Brain microvascular endothelial cell (primary cell): ENCODE data around the gene BTNL8.

Experiments used
- DNase-seq: peaks from one replicate; pipeline ENCODE4 v3.0.0-alpha.2; 2020
- H3K27ac ChIP-seq: fragments of 250-450 bp; sonication (Bioruptor Pico); 2 replicates; pipeline ENCODE4 v1.5.1; 2020; ENCODE audit warnings: mild to moderate bottlenecking, moderate library complexity
- H3K27me3 ChIP-seq: fragments of 250-450 bp; sonication (Bioruptor Pico); replicated peaks from 2 replicates; pipeline ENCODE4 v1.5.1; 2020; ENCODE audit warnings: mild to moderate bottlenecking
- H3K36me3 ChIP-seq: fragments of 250-450 bp; sonication (Bioruptor Pico); replicated peaks from 2 replicates; pipeline ENCODE4 v1.5.1; 2020; ENCODE audit warnings: mild to moderate bottlenecking
- H3K4me3 ChIP-seq: 2 replicates; pipeline ENCODE4 v1.5.1; 2011; ENCODE audit warnings: low read depth, mild to moderate bottlenecking, control low read depth, low read length, moderate library complexity
- in situ Hi-C: cut with HindIII; loops from 2 replicates; pipeline ENCODE4 v1.10.0; 2017; ENCODE audit warnings: low sequenced_read_pairs, low pct_ligation_motif_present
- TF ChIP-seq, protein P1 (sequence below): IDR thresholded peaks from 2 replicates; pipeline ENCODE4 v1.5.1; 2011; ENCODE audit warnings: low read depth, mild to moderate bottlenecking, moderate library complexity, low read length, control low read depth, inconsistent platforms; ENCODE audit errors: missing control alignments

Gene BTNL8

DNA sequence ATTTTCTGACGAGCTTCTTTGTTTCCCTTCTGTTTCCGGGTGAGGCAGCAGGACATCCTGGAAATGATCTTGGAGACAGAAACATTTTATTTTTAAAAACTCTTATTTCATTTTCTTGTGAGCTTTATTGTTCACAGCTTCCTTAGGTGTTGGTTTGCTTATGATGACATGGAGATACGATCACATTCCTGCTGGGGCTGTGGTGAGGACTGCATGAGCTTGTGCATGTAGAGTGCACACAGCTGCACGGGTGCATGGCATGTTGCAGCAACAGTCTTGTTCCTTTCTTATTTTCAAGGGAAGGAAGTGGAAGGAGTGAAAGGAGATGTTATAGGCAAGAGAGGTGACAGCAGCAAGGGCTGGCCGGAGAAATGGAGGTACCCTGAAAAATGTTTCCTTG, 1.2 kb downstream of the BTNL8 start:
- in situ Hi-C loops, result no loop called here
- H3K27ac ChIP-seq, result no peak overlapping the region
- TF ChIP-seq, protein P1, sequence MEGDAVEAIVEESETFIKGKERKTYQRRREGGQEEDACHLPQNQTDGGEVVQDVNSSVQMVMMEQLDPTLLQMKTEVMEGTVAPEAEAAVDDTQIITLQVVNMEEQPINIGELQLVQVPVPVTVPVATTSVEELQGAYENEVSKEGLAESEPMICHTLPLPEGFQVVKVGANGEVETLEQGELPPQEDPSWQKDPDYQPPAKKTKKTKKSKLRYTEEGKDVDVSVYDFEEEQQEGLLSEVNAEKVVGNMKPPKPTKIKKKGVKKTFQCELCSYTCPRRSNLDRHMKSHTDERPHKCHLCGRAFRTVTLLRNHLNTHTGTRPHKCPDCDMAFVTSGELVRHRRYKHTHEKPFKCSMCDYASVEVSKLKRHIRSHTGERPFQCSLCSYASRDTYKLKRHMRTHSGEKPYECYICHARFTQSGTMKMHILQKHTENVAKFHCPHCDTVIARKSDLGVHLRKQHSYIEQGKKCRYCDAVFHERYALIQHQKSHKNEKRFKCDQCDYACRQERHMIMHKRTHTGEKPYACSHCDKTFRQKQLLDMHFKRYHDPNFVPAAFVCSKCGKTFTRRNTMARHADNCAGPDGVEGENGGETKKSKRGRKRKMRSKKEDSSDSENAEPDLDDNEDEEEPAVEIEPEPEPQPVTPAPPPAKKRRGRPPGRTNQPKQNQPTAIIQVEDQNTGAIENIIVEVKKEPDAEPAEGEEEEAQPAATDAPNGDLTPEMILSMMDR, result no peak

DNA sequence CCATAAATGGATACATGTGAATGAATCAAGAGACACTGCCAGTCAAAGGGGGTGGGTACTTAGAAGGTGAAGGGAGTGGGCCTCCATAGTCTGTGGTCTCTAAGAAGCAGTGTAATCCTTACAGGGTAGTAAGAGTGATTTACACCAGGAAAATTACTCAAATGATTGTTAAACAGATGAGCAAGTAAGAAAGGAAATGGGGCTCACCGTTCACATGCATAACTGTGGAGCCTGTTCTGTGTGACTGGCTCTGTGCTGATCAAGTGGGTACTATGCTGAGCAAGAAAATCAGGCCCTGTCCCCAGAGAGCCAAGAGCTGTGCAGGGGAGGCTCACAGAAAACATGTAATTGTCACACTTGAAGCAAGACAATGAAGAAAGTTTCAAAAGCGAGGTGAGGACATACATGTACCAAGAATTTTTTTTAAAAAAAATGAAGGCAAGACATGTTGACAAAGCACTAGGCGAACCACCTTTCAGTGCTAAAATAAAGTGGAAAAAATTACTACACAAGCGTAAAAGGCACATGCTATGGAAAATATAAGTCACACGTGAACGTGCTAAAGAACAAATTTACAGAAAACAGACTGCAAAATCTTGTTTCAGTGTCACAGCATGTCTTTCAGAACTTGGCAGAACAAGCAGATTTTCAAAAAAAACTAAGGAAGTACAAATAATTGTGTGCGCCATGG, 2.5 kb downstream of the BTNL8 start:
- TF ChIP-seq, protein P1, result no peak
- Histone ChIP-seq H3K27me3 (no peaks in the 10 kb centered on the region), H3K27ac (no peak overlapping the region), H3K4me3 (no peak overlapping the region), H3K36me3 (no peaks in the 10 kb centered on the region)
- no peak for DNase-seq
- in situ Hi-C loops, result no loop called here

More for the DNA sequence above, 1.2 kb downstream of the BTNL8 start:
- H3K36me3 ChIP-seq, result no peaks in the 10 kb centered on the region
- no peak overlapping the region for H3K4me3 ChIP-seq
- H3K27me3 ChIP-seq, result no peaks in the 10 kb centered on the region
- DNase-seq, result no peak

DNA sequence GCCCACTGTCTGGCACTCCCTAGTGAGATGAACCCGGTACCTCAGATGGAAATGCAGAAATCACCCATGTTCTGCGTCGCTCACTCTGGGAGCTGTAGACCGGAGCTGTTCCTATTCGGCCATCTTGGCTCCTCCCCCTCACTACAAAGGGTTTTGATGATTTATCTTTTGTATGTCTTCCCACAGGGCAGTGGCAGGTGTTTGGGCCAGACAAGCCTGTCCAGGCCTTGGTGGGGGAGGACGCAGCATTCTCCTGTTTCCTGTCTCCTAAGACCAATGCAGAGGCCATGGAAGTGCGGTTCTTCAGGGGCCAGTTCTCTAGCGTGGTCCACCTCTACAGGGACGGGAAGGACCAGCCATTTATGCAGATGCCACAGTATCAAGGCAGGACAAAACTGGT, 9.4 kb downstream of the BTNL8 start:
- DNase-seq, result no peak
- no peak overlapping the region for H3K4me3 ChIP-seq
- H3K27me3 ChIP-seq, result no peaks in the 10 kb centered on the region
- in situ Hi-C loops, result no loop called here
- TF ChIP-seq, protein P1, result no peak
- H3K36me3 ChIP-seq, result no peaks in the 10 kb centered on the region
- H3K27ac ChIP-seq, result no peak overlapping the region

DNA sequence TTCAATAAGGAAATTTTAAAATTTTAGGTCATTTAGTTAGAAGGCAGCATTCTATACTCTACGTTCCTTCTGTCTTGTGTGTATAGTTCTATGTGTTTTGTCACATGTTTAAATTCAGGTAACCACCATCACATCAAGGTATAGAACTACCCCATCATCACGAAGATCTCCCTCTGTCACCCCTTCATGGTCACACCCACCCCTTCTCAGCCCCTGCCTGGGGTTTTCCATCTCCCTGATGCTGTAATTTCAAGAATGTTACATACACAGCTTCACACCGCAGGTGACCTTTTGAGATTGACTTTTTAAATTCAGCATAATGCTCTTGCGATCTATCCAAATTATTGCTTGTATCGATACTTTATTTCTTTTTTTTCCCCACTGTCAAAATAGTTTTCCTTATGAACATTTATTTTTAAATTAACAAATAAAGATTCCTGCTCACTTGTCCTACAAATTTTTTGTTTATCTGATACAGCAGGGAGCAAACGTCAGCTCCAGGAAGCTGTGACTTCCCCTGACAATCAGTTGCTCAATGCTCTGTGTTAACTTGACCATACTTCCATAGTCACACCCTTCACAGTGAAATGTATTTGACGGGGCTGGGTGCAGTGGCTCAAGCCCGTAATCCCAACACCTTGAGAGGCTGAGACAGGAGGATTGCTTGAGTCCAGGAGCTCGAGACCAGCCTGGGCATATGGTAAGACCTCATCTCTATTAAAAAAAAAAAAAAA, 10.2 kb downstream of the BTNL8 start:
- in situ Hi-C loops, result no loop called here
- no peak for DNase-seq
- no peak overlapping the region for H3K4me3 ChIP-seq
- TF ChIP-seq, protein P1, result no peak
- H3K36me3 ChIP-seq, result no peaks in the 10 kb centered on the region
- no peak overlapping the region for H3K27ac ChIP-seq
- no peaks in the 10 kb centered on the region for H3K27me3 ChIP-seq

DNA sequence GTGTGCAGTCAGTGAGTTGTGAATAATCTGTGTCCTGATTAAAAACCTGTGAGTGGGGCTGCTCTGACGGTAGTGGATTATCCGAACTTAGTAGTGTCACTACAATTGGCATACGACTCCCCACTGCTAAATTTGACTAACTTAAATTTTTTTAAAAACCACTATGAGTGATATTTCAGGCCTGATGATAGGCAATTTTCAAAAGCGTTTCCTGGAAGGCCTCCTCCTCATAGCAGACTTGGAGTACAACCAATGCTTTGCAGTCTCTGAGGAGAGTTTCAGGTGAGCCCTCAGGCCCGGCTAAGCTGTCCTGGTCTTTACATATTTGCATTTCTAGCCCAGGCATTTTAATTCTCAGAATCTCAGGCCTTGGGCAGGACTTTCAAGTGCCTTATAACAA, 10.8 kb downstream of the BTNL8 start:
- TF ChIP-seq, protein P1, result no peak
- DNase-seq, result no peak
- in situ Hi-C loops, result no loop called here
- H3K36me3 ChIP-seq, result no peaks in the 10 kb centered on the region
- H3K4me3 ChIP-seq, result no peak overlapping the region
- H3K27ac ChIP-seq, result no peak overlapping the region
- no peaks in the 10 kb centered on the region for H3K27me3 ChIP-seq
